Neural crest cell (in vitro differentiated cells): ENCODE data around the gene SNX15. TPM values are rescaled to one million over a fixed set of nuclear protein-coding genes. Genes with fewer than 3 reads are reported as not detected.
"Not testable (repeated sequence)": the region's sequence is repeated elsewhere in the genome, so short reads cannot be mapped to it uniquely, and the experiment has no call there.

Experiments
- DNase-seq: peaks from one replicate; pipeline ENCODE4 v3.0.0; 2021; ENCODE audit warnings: low read depth, mixed read lengths, low spot score
- H3K27ac Mint-ChIP-seq: one replicate; pipeline ENCODE4 v1.8.0; 2021; ENCODE audit warnings: mild to moderate bottlenecking, mixed read lengths; ENCODE audit not compliant: unreplicated experiment
- H3K27me3 Mint-ChIP-seq: 2 replicates; pipeline ENCODE4 v1.8.0; 2021; ENCODE audit warnings: low read depth, mild to moderate bottlenecking, mixed read lengths
- H3K36me3 Mint-ChIP-seq: 2 replicates; pipeline ENCODE4 v1.8.0; 2021; ENCODE audit warnings: low read depth, mild to moderate bottlenecking, mixed read lengths
- H3K4me1 Mint-ChIP-seq: 2 replicates; pipeline ENCODE4 v1.8.0; 2021; ENCODE audit warnings: mixed read lengths
- H3K4me3 Mint-ChIP-seq: one replicate; pipeline ENCODE4 v1.8.0; 2021; ENCODE audit warnings: mild to moderate bottlenecking, mixed read lengths
- H3K9me3 Mint-ChIP-seq: 2 replicates; pipeline ENCODE4 v1.8.0; 2021; ENCODE audit warnings: mixed read lengths
- CTCF ChIP-seq: fragments of 200-600 bp; sonication (generic); conservative IDR thresholded peaks from 2 replicates; pipeline ENCODE4 v1.5.0; 2021; ENCODE audit warnings: antibody characterized with exemption, mild to moderate bottlenecking
- total RNA-seq: library from RNA; stranded (reverse); gene quantifications from 2 replicates; pipeline ENCODE4 v1.2.1, GENCODE V29; 2021

Gene SNX15
- total RNA-seq, 1 donor from 2014 or later: 31.7 TPM

GRCh38 chr11:65019824-65020223 lies 7.4 kb upstream of the SNX15 start:
- Mint-ChIP-seq H3K9me3 (no peaks in the 10 kb centered on the region), H3K36me3 (peaks cover 13% of the 10 kb centered on the region), H3K4me3 (no peak overlapping the region)

DNA sequence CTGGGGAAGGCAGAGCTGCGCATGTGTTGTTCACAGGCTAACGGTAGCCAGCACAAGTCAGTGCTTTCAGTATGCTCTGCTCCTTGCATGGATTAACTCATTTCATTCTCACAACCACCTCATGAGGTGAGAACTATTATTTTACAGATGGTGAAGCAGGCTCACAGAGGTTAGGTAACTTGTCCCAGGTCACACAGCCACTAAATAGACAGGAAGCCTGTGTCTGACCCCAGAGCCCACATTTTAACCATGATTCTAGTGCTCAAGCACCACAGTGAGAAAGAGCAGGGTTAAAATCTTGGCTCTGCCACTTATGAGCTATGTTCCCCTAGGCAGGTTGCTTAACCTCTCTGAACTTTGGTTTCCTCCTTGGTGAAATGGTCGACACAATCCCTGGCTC lies 6.2 kb upstream of the SNX15 start:
- no peaks in the 10 kb centered on the region for H3K27me3 Mint-ChIP-seq
- no peak overlapping the region for H3K27ac Mint-ChIP-seq
- H3K4me1 Mint-ChIP-seq: peaks cover 8% of the 10 kb centered on the region
- no peak overlapping the region for H3K4me3 Mint-ChIP-seq
- peaks cover 13% of the 10 kb centered on the region for H3K36me3 Mint-ChIP-seq
- TF ChIP-seq CTCF: no peak
- no peak for DNase-seq
- no peaks in the 10 kb centered on the region for H3K9me3 Mint-ChIP-seq

More at GRCh38 chr11:65019824-65020223, 7.4 kb upstream of the SNX15 start:
- H3K27ac Mint-ChIP-seq: no peak overlapping the region
- TF ChIP-seq CTCF: no peak
- no peak for DNase-seq
- H3K4me1 Mint-ChIP-seq: peaks cover 12% of the 10 kb centered on the region
- no peaks in the 10 kb centered on the region for H3K27me3 Mint-ChIP-seq

GRCh38 chr11:65021509-65021908 lies 5.7 kb upstream of the SNX15 start:
- Mint-ChIP-seq H3K27ac (no peak overlapping the region), H3K36me3 (peaks cover 10% of the 10 kb centered on the region), H3K27me3 (no peaks in the 10 kb centered on the region), H3K4me1 (peaks cover 5% of the 10 kb centered on the region), H3K9me3 (no peaks in the 10 kb centered on the region), H3K4me3 (no peak overlapping the region)
- no peak for DNase-seq
- TF ChIP-seq CTCF: no peak

DNA sequence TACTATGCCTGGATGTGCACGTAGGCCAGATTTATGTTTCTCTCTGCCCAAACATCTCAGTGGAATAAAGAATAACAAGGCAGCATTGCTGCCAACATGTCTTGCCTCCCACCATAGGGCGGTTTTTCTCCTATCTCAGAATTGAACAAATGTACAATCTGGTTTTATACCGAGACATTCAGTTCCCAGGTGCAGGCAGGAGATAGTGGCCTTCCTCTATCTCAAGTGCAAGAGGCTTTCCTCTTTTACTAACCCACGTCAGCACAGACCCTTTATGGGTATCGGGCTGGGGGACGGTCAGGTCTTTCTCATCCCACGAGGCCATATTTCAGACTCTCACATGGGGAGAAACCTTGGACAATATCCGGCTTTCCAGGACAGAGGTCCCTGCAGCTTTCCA lies 3.7 kb upstream of the SNX15 start:
- H3K4me3 Mint-ChIP-seq: peak overlapping the region; percentile 22
- peaks cover 16% of the 10 kb centered on the region for H3K4me1 Mint-ChIP-seq
- not testable (repeated sequence) for H3K9me3 Mint-ChIP-seq, H3K36me3 Mint-ChIP-seq, H3K27ac Mint-ChIP-seq, H3K27me3 Mint-ChIP-seq, DNase-seq

- no peak overlapping the region for H3K27ac Mint-ChIP-seq
- H3K4me3 Mint-ChIP-seq: peak overlapping the region; percentile 92
- peaks cover 17% of the 10 kb centered on the region for H3K4me1 Mint-ChIP-seq
- no peak for DNase-seq
- TF ChIP-seq CTCF: no peak
- H3K27me3 Mint-ChIP-seq: no peaks in the 10 kb centered on the region
- no peaks in the 10 kb centered on the region for H3K36me3 Mint-ChIP-seq
- no peaks in the 10 kb centered on the region for H3K9me3 Mint-ChIP-seq
These were observed 429 bp upstream of the SNX15 start for GRCh38 chr11:65026810-65027209.

GRCh38 chr11:65032216-65032615 lies 5.0 kb downstream of the SNX15 start:
- Mint-ChIP-seq H3K4me3 (no peak overlapping the region), H3K4me1 (peaks cover 12% of the 10 kb centered on the region), H3K27me3 (no peaks in the 10 kb centered on the region), H3K27ac (no peak overlapping the region), H3K9me3 (no peaks in the 10 kb centered on the region), H3K36me3 (no peaks in the 10 kb centered on the region)
- no peak for TF ChIP-seq CTCF
- DNase-seq: no peak
